ENCODE measurements around the gene MYB. TPM values are rescaled to one million over a fixed set of nuclear protein-coding genes. Genes with fewer than 3 reads are reported as not detected.

MYB gene
- total and polyA plus RNA-seq, 2 of the 8 experiments (the other 6 are each of a cell fraction or from before 2014, with no cell fraction given), result 4.0 to 7.6 TPM

- no peak for TF ChIP-seq CHD7 (IDR thresholded peaks at IDR 0.05; ENCODE audit: insufficient replicate concordance, low read length)
- TF ChIP-seq POLR2A (IDR thresholded peaks at IDR 0.05; ENCODE audit: control extremely low read depth in 1 of 2, low read depth in 2 of 2, low read length in 2 of 2), result no peak
- no peak for TF ChIP-seq RAD21 (IDR thresholded peaks at IDR 0.05 in 1 of 2, conservative IDR thresholded peaks at IDR 0.05 in 1 of 2; ENCODE audit: low read depth in 2 of 2, low read length in 2 of 2)
These were observed 21.7 kb downstream of the MYB start (continued) for GRCh38 chr6:135202836-135203235.

Data from H1 (cell line).